Measurements from ENCODE around the gene PDE6G.

GRCh38 chr17:81703747-81704654 lies 47.7 kb upstream of the PDE6G start:
- no peak for TF ChIP-seq POLR2AphosphoS5 (IDR thresholded peaks at IDR 0.05)
- no peak for TF ChIP-seq POLR2A (IDR thresholded peaks at IDR 0.05)
- no peak for TF ChIP-seq CTCF (IDR thresholded peaks at IDR 0.05)

Data from breast epithelium (tissue), 3 donors.